DOHH2 (cell line): ENCODE results near the gene SORT1.

Experiments
- H3F3A ChIP-seq: fragments of 200-600 bp; sonication (generic), shearing (Covaris generic); 2 replicates; pipeline ENCODE4 v1.6.0; 2016; ENCODE audit warnings: antibody characterized with exemption, mild to moderate bottlenecking; ENCODE audit not compliant: control insufficient read depth, insufficient read depth
- H3K27ac ChIP-seq: fragments of 200-600 bp; sonication (generic); 2 replicates; pipeline ENCODE4 v1.5.1; 2014; ENCODE audit warnings: low read depth, mild to moderate bottlenecking, low read length, moderate library complexity
- H3K27me3 ChIP-seq: fragments of 200-600 bp; sonication (generic); 2 replicates; pipeline ENCODE4 v1.6.1; 2014; ENCODE audit warnings: mild to moderate bottlenecking, low read length, mixed read lengths; ENCODE audit not compliant: control insufficient read depth
- H3K36me3 ChIP-seq: fragments of 200-600 bp; sonication (generic); 2 replicates; pipeline ENCODE4 v1.6.1; 2014; ENCODE audit warnings: mild to moderate bottlenecking, low read length, moderate library complexity, mixed read lengths; ENCODE audit not compliant: control insufficient read depth
- H3K4me1 ChIP-seq: fragments of 200-600 bp; sonication (generic); 2 replicates; pipeline ENCODE4 v1.6.1; 2014; ENCODE audit warnings: mild to moderate bottlenecking, low read length, mixed read lengths; ENCODE audit not compliant: control insufficient read depth
- H3K4me2 ChIP-seq: fragments of 200-600 bp; sonication (generic); 2 replicates; pipeline ENCODE4 v1.6.0; 2014; ENCODE audit warnings: mild to moderate bottlenecking, low read length, moderate library complexity
- H3K4me3 ChIP-seq: fragments of 200-600 bp; sonication (generic); 2 replicates; pipeline ENCODE4 v1.5.1; 2014; ENCODE audit warnings: mild to moderate bottlenecking, low read length, mixed read lengths
- H3K79me2 ChIP-seq: fragments of 200-600 bp; sonication (generic); 2 replicates; pipeline ENCODE4 v1.6.1; 2014; ENCODE audit warnings: mild to moderate bottlenecking, low read length, mixed read lengths; ENCODE audit not compliant: control insufficient read depth
- H3K9me2 ChIP-seq: fragments of 200-600 bp; sonication (generic); replicated peaks from 2 replicates; pipeline ENCODE4 v1.6.1; 2014; ENCODE audit warnings: mild to moderate bottlenecking, low read length, mixed read lengths; ENCODE audit not compliant: control insufficient read depth
- H3K9me3 ChIP-seq: fragments of 200-600 bp; sonication (generic); 2 replicates; pipeline ENCODE4 v1.6.1; 2014; ENCODE audit warnings: antibody characterized with exemption, low read length, mixed read lengths; ENCODE audit not compliant: control insufficient read depth, insufficient read depth
- H4K20me1 ChIP-seq: fragments of 200-600 bp; sonication (generic); 2 replicates; pipeline ENCODE4 v1.6.0; 2014; ENCODE audit warnings: low read depth, mild to moderate bottlenecking, antibody characterized with exemption, low read length, moderate library complexity; ENCODE audit not compliant: control insufficient read depth, insufficient read depth
- CTCF ChIP-seq: fragments of 200-600 bp; sonication (generic); IDR thresholded peaks from one replicate; pipeline ENCODE4 v1.5.1; 2014; ENCODE audit warnings: antibody characterized with exemption, mild to moderate bottlenecking, low read depth, low read length; ENCODE audit not compliant: poor library complexity, severe bottlenecking
- EZH2phosphoT487 ChIP-seq: fragments of 200-600 bp; sonication (generic); IDR thresholded peaks from 2 replicates; pipeline ENCODE4 v1.6.1; 2017; ENCODE audit warnings: borderline replicate concordance, mild to moderate bottlenecking, antibody characterized with exemption, low read length, moderate library complexity, mixed read lengths

The SORT1 gene

GRCh38 chr1:109270623-109271317 lies 126.9 kb downstream of the SORT1 start:
- no peak for TF ChIP-seq EZH2phosphoT487
- TF ChIP-seq CTCF: no peak
- H3K4me1 ChIP-seq: peaks cover 5% of the 10 kb centered on the region; the same call in 1 of the 2 replicates
- no peaks in the 10 kb centered on the region for H3K27me3 ChIP-seq
- no peaks in the 10 kb centered on the region for H4K20me1 ChIP-seq
- H3K79me2 ChIP-seq: no peaks in the 10 kb centered on the region
- no peak overlapping the region for H3K4me3 ChIP-seq
- H3K36me3 ChIP-seq: no peaks in the 10 kb centered on the region
- no peak overlapping the region for H3K4me2 ChIP-seq
- no peaks in the 10 kb centered on the region for H3F3A ChIP-seq
- no peaks in the 10 kb centered on the region for H3K9me3 ChIP-seq
- H3K27ac ChIP-seq: no peak overlapping the region
- H3K9me2 ChIP-seq: no peaks in the 10 kb centered on the region

GRCh38 chr1:109269981-109270622 lies 127.6 kb downstream of the SORT1 start:
- Histone ChIP-seq H3K27me3 (no peaks in the 10 kb centered on the region), H3K79me2 (no peaks in the 10 kb centered on the region), H3K4me1 (peaks cover 5% of the 10 kb centered on the region; the same call in 1 of the 2 replicates), H4K20me1 (no peaks in the 10 kb centered on the region), H3K27ac (no peak overlapping the region), H3F3A (no peaks in the 10 kb centered on the region), H3K4me3 (no peak overlapping the region), H3K36me3 (no peaks in the 10 kb centered on the region), H3K9me3 (no peaks in the 10 kb centered on the region), H3K4me2 (no peak overlapping the region), H3K9me2 (no peaks in the 10 kb centered on the region)
- TF ChIP-seq EZH2phosphoT487 (no peak), CTCF (no peak)

GRCh38 chr1:109269212-109269980 lies 128.3 kb downstream of the SORT1 start:
- Histone ChIP-seq H3K9me3 (no peaks in the 10 kb centered on the region), H3K36me3 (no peaks in the 10 kb centered on the region), H3K27me3 (no peaks in the 10 kb centered on the region)

More at GRCh38 chr1:109269212-109269980, 128.3 kb downstream of the SORT1 start:
- TF ChIP-seq EZH2phosphoT487 (no peak), CTCF (no peak)
- Histone ChIP-seq H3K9me2 (no peaks in the 10 kb centered on the region), H3F3A (no peaks in the 10 kb centered on the region), H3K79me2 (no peaks in the 10 kb centered on the region), H3K4me2 (no peak overlapping the region), H3K27ac (no peak overlapping the region), H4K20me1 (no peaks in the 10 kb centered on the region), H3K4me1 (no peaks in the 10 kb centered on the region; the same call in 1 of the 2 replicates), H3K4me3 (no peak overlapping the region)
